Measurements from ENCODE around the gene CEBPE.

The CEBPE gene

GRCh38 chr14:23118506-23119362 lies at the start of gene CEBPE:
Gene CEBPE, minus strand, starts transcription at chr14:23119255. Its CDS starts 164 bp downstream, at chr14:23119091.
- H3K9me3 ChIP-seq (ENCODE audit: control insufficient read depth, low read length): no peaks in the 10 kb centered on the region
- no peak within 1 kb of the TSS for H3K4me2 ChIP-seq (ENCODE audit: low read length)
- no peaks in the 10 kb centered on the region for H3K27me3 ChIP-seq (ENCODE audit: control insufficient read depth, insufficient read depth, low read length)
- no peaks in the 10 kb centered on the region for H3K79me2 ChIP-seq
- no peak for TF ChIP-seq CTCF (IDR thresholded peaks at IDR 0.05)
- H3K4me1 ChIP-seq: peaks cover 29% of the 10 kb centered on the region
- H3K9ac ChIP-seq: no peak within 1 kb of the TSS
- peak within 1 kb of the TSS; percentile 71 for H2AFZ ChIP-seq
- no peaks in the 10 kb centered on the region for H3K36me3 ChIP-seq (ENCODE audit: control insufficient read depth, insufficient read depth, low read length)
- H3K4me3 ChIP-seq (ENCODE audit: low read depth, low read length): no peak within 1 kb of the TSS
- H3K27ac ChIP-seq: no peak within 1 kb of the TSS

GRCh38 chr14:23168246-23168645 lies 49.2 kb upstream of the CEBPE start:
- Histone ChIP-seq H3K4me3 (ENCODE audit: low read depth, low read length) (no peak overlapping the region), H3K9ac (no peak overlapping the region), H3K27ac (peak overlapping the region; percentile 68), H3K27me3 (ENCODE audit: control insufficient read depth, insufficient read depth, low read length) (no peaks in the 10 kb centered on the region), H3K9me3 (ENCODE audit: control insufficient read depth, low read length) (no peaks in the 10 kb centered on the region), H3K79me2 (peaks cover 40% of the 10 kb centered on the region), H2AFZ (no peak overlapping the region), H3K4me2 (ENCODE audit: low read length) (no peak overlapping the region), H3K36me3 (ENCODE audit: control insufficient read depth, insufficient read depth, low read length) (no peaks in the 10 kb centered on the region), H3K4me1 (peaks cover 38% of the 10 kb centered on the region)
- no peak for TF ChIP-seq CTCF (IDR thresholded peaks at IDR 0.05)

GRCh38 chr14:23167116-23167847 lies 48.2 kb upstream of the CEBPE start:
- no peaks in the 10 kb centered on the region for H3K27me3 ChIP-seq (ENCODE audit: control insufficient read depth, insufficient read depth, low read length)
- H3K9me3 ChIP-seq (ENCODE audit: control insufficient read depth, low read length): no peaks in the 10 kb centered on the region
- peak overlapping the region; percentile 29 for H2AFZ ChIP-seq
- H3K4me2 ChIP-seq (ENCODE audit: low read length): peak overlapping the region; percentile 39
- H3K9ac ChIP-seq: no peak overlapping the region
- no peak for TF ChIP-seq CTCF (IDR thresholded peaks at IDR 0.05)
- H3K4me3 ChIP-seq (ENCODE audit: low read depth, low read length): peak overlapping the region; percentile 17
- no peaks in the 10 kb centered on the region for H3K36me3 ChIP-seq (ENCODE audit: control insufficient read depth, insufficient read depth, low read length)
- H3K27ac ChIP-seq: peak overlapping the region; percentile 68
- peaks cover 44% of the 10 kb centered on the region for H3K4me1 ChIP-seq
- peaks cover 31% of the 10 kb centered on the region for H3K79me2 ChIP-seq

GRCh38 chr14:23164949-23165348 lies 45.9 kb upstream of the CEBPE start:
- Histone ChIP-seq H3K9ac (no peak overlapping the region), H3K4me3 (ENCODE audit: low read depth, low read length) (no peak overlapping the region), H3K9me3 (ENCODE audit: control insufficient read depth, low read length) (no peaks in the 10 kb centered on the region), H3K27ac (no peak overlapping the region), H3K79me2 (peaks cover 13% of the 10 kb centered on the region), H3K4me2 (ENCODE audit: low read length) (no peak overlapping the region), H3K36me3 (ENCODE audit: control insufficient read depth, insufficient read depth, low read length) (no peaks in the 10 kb centered on the region), H3K4me1 (peaks cover 47% of the 10 kb centered on the region), H3K27me3 (ENCODE audit: control insufficient read depth, insufficient read depth, low read length) (no peaks in the 10 kb centered on the region), H2AFZ (no peak overlapping the region)
- TF ChIP-seq CTCF (IDR thresholded peaks at IDR 0.05): no peak

Data from parathyroid adenoma (tissue), 2 donors.